ENCODE data around the gene TOM1.
"Not testable (repeated sequence)": the region's sequence is repeated elsewhere in the genome, so short reads cannot be mapped to it uniquely, and the experiment has no call there.

Gene TOM1

GRCh38 chr22:35377735-35378134 is 78.0 kb downstream of the TOM1 start:
- DNase-seq = no peak

- no peak for DNase-seq
These were observed 78.9 kb downstream of the TOM1 start for GRCh38 chr22:35378621-35379020.

GRCh38 chr22:35379146-35379993 is 79.7 kb downstream of the TOM1 start:
- no peak for DNase-seq

GRCh38 chr22:35380013-35380412 is 80.3 kb downstream of the TOM1 start:
- DNase-seq = no peak

GRCh38 chr22:35380537-35381423 is 81.1 kb downstream of the TOM1 start, which contains the start of gene HMOX1:
Gene HMOX1 (plus strand): TSS chr22:35381096. CDS start chr22:35381174, 78 bp downstream.
- peak; percentile 22 for DNase-seq

GRCh38 chr22:35381424-35382009 is 81.8 kb downstream of the TOM1 start:
- no peak for DNase-seq

GRCh38 chr22:35383679-35384071 is 84.0 kb downstream of the TOM1 start:
- DNase-seq = no peak

GRCh38 chr22:35384527-35384926 is 84.8 kb downstream of the TOM1 start:
- no peak for DNase-seq

- DNase-seq = no peak
These were observed 85.4 kb downstream of the TOM1 start for GRCh38 chr22:35384975-35385588.

GRCh38 chr22:35386670-35387288 is 87.1 kb downstream of the TOM1 start:
- DNase-seq = no peak

GRCh38 chr22:35390933-35391332 is 91.2 kb downstream of the TOM1 start:
- DNase-seq = no peak

- DNase-seq = no peak
These were observed 92.7 kb downstream of the TOM1 start for GRCh38 chr22:35392357-35392756.

- no peak for DNase-seq
These were observed 93.7 kb downstream of the TOM1 start for GRCh38 chr22:35393116-35394010.

- no peak for DNase-seq
These were observed 94.3 kb downstream of the TOM1 start for GRCh38 chr22:35394011-35394312.

- DNase-seq = no peak
These were observed 95.3 kb downstream of the TOM1 start for GRCh38 chr22:35394810-35395563.

- DNase-seq = not testable (repeated sequence)
These were observed 96.9 kb downstream of the TOM1 start for GRCh38 chr22:35396622-35397021.

GRCh38 chr22:35397095-35397904 is 97.6 kb downstream of the TOM1 start:
- DNase-seq = no peak
